Keratinocyte (primary cell): ENCODE measurements around the gene POU3F2. TPM values are rescaled to one million over a fixed set of nuclear protein-coding genes. Genes with fewer than 3 reads are reported as not detected.

Source experiments
- DNase-seq: peaks from one replicate; pipeline ENCODE4 v3.0.0-alpha.2; 2011; ENCODE audit warnings: low read depth, missing footprints, low spot score
- FAIRE-seq: peaks from 2 replicates; lab custom pipeline; 2011; peaks lifted over from hg19 to GRCh38; lab: Jason Lieb, UNC
- H2AFZ ChIP-seq: 2 replicates; pipeline ENCODE4 v1.6.0; 2012; ENCODE audit warnings: low read length, control low read depth, inconsistent platforms; ENCODE audit not compliant: control insufficient read depth
- H3K27ac ChIP-seq: 2 replicates; pipeline ENCODE4 v1.5.1; 2011; ENCODE audit warnings: low read length; ENCODE audit not compliant: control insufficient read depth, insufficient read depth
- H3K27me3 ChIP-seq: 3 replicates; pipeline ENCODE4 v1.6.0; 2011; ENCODE audit warnings: low read length; ENCODE audit not compliant: control insufficient read depth, insufficient read depth; ENCODE audit errors: extremely low read depth
- H3K36me3 ChIP-seq, 2 experiments: 2 replicates in 1 of 2; 3 replicates in 1 of 2; pipeline ENCODE4 v1.5.1; 2011; ENCODE audit warnings: low read length in 2 of 2, mild to moderate bottlenecking in 1 of 2; ENCODE audit not compliant: control insufficient read depth in 2 of 2, insufficient read depth in 2 of 2; ENCODE audit errors: extremely low read depth in 1 of 2
- H3K4me1 ChIP-seq: 3 replicates; pipeline ENCODE4 v1.5.1; 2011; ENCODE audit warnings: low read length; ENCODE audit not compliant: control insufficient read depth, insufficient read depth; ENCODE audit errors: extremely low read depth
- H3K4me2 ChIP-seq: 3 replicates; pipeline ENCODE4 v1.6.0; 2011; ENCODE audit warnings: low read depth, low read length; ENCODE audit not compliant: control insufficient read depth, insufficient read depth; ENCODE audit errors: extremely low read depth
- H3K4me3 ChIP-seq, 3 experiments: fragments of 200-600 bp in 1 of 3; sonication (generic) in 1 of 3; 2 replicates in 2 of 3; 3 replicates in 1 of 3; pipeline ENCODE4 v1.5.1; 2011 to 2016; ENCODE audit warnings: low read length in 3 of 3, mild to moderate bottlenecking in 3 of 3, control low read depth in 2 of 3, inconsistent platforms in 1 of 3, low read depth in 1 of 3, mixed read lengths in 1 of 3, mixed run types in 1 of 3, moderate library complexity in 1 of 3; ENCODE audit not compliant: control insufficient read depth in 2 of 3, insufficient read depth in 2 of 3; ENCODE audit errors: extremely low read depth in 1 of 3
- H3K79me2 ChIP-seq: 2 replicates; pipeline ENCODE4 v1.6.0; 2012; ENCODE audit warnings: low read length; ENCODE audit not compliant: control insufficient read depth, insufficient read depth
- H3K9ac ChIP-seq: 3 replicates; pipeline ENCODE4 v1.6.0; 2011; ENCODE audit warnings: low read length; ENCODE audit not compliant: control insufficient read depth, insufficient read depth; ENCODE audit errors: extremely low read depth
- H3K9me1 ChIP-seq: 3 replicates; pipeline ENCODE4 v1.6.0; 2011; ENCODE audit warnings: low read length; ENCODE audit not compliant: control insufficient read depth, insufficient read depth; ENCODE audit errors: extremely low read depth
- H3K9me3 ChIP-seq: 2 replicates; pipeline ENCODE4 v1.5.1; 2012; ENCODE audit warnings: low read depth, low read length; ENCODE audit not compliant: control insufficient read depth
- H4K20me1 ChIP-seq: 3 replicates; pipeline ENCODE4 v1.6.0; 2011; ENCODE audit warnings: low read length; ENCODE audit not compliant: control insufficient read depth, insufficient read depth; ENCODE audit errors: extremely low read depth
- EZH2 ChIP-seq: IDR thresholded peaks from one replicate; pipeline ENCODE4 v1.6.1; 2012; ENCODE audit warnings: inconsistent platforms, mild to moderate bottlenecking, low read length, moderate library complexity
- dilution Hi-C: fragments of 300-500 bp; cut with MboI; formaldehyde crosslinking; loops from one replicate; pipeline ENCODE4 v1.7.0; 2020; ENCODE audit warnings: low sequenced_read_pairs; ENCODE audit not compliant: extremely low pct_ligation_motif_present
- polyA plus RNA-seq, 5 experiments: library from polyadenylated mRNA; depleted of rRNA in 3 of 5; stranded (reverse) in 3 of 5; stranded (forward) in 1 of 5; unstranded in 1 of 5; fragments of >200 nt; gene quantifications; 1 replicate in 1 of 5; 2 replicates in 3 of 5; 3 replicates in 1 of 5; pipeline versions ENCODE4 v1.2.1 to v1.2.3, GENCODE V29; 2011 to 2012; ENCODE audit warnings: missing spikeins in 2 of 5, low read depth in 1 of 5, low replicate concordance in 1 of 5
- TF ChIP-seq, protein P1 (sequence below), 3 experiments: IDR thresholded peaks in 1 of 3; conservative IDR thresholded peaks in 1 of 3; optimal IDR thresholded peaks in 1 of 3; 2 replicates in 2 of 3; 3 replicates in 1 of 3; pipeline versions ENCODE3 to v1.5.1; 2011; ENCODE audit warnings: low read length in 3 of 3, mild to moderate bottlenecking in 3 of 3, moderate library complexity in 2 of 3, control low read depth in 1 of 3, inconsistent platforms in 1 of 3; ENCODE audit not compliant: insufficient read depth in 2 of 3; ENCODE audit errors: extremely low read depth in 1 of 3

The POU3F2 gene
- polyA plus RNA-seq, 1 donor (not counting 4 experiments of a cell fraction or from before 2014, with no cell fraction given) = not detected

DNA sequence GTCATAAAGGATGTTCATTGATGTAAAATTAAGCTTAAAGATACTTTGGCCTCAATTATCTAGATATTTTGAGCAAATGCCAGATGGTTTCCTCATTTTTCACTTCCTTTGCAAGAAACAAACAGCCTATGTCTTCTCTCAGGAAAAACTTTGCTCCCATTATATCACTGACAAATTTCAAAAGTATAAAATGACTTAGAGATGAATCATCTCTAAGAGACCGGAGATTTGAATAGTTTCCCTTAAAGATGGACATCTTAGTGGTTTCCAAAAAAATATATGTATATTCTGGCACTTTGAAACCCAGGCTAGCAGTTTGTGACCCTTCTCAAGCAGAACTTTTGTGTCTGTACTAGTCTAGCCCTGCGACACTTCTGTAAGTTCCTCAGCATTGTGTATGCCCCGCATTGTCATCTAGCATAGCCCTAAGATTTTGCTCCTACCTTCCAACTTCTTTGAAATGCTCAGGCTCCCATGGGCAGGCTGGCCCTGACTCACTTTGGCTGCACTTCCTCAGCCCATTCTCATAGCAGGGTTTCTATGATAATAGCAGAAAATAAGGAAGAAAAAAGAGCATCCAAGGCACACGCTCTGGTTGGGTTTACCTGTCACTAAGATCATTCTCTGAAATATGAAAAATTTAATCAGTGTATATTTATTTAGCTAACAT lies 25.7 kb upstream of the POU3F2 start:
- Histone ChIP-seq H3K4me1 (no peaks in the 10 kb centered on the region), H3K27ac (no peak overlapping the region), H2AFZ (no peak overlapping the region), H3K4me2 (no peak overlapping the region), H3K4me3 (no peak overlapping the region), H3K27me3 (no peaks in the 10 kb centered on the region), H3K79me2 (no peaks in the 10 kb centered on the region), H3K9me1 (no peaks in the 10 kb centered on the region), H3K9ac (no peak overlapping the region), H3K36me3 (no peaks in the 10 kb centered on the region), H3K9me3 (no peaks in the 10 kb centered on the region), H4K20me1 (no peaks in the 10 kb centered on the region)
- no peak for TF ChIP-seq EZH2
- dilution Hi-C loops = no loop called here
- no peak for DNase-seq
- FAIRE-seq = no peak

DNA sequence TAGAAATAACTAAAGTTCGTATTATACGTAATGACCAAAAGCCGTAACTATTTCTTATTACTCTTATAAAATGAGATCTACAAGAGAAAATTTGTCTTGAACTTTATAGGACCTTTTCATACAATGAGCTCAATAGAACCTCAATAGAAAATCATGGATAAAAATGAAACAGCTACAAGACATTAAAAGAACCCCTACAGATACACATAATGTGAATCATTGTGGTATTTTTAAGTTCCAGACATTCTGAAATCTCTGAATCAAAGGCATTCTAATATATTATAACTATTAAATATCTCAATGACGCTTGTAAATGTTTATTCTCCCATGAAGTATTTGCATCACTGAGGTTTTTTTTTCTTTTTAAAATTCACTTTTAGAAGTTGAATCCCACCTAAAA lies 22.2 kb upstream of the POU3F2 start:
- DNase-seq (no peak), FAIRE-seq (no peak)
- no peaks in the 10 kb centered on the region for H3K79me2 ChIP-seq
- H4K20me1 ChIP-seq = no peaks in the 10 kb centered on the region
- no peak overlapping the region for H2AFZ ChIP-seq
- no peaks in the 10 kb centered on the region for H3K4me1 ChIP-seq
- H3K9me1 ChIP-seq = no peaks in the 10 kb centered on the region
- no peaks in the 10 kb centered on the region for H3K27me3 ChIP-seq
- H3K4me2 ChIP-seq = no peak overlapping the region
- H3K9ac ChIP-seq = no peak overlapping the region
- H3K36me3 ChIP-seq = no peaks in the 10 kb centered on the region
- dilution Hi-C loops = no loop called here
- no peak overlapping the region for H3K27ac ChIP-seq
- H3K9me3 ChIP-seq = no peaks in the 10 kb centered on the region
- TF ChIP-seq, protein P1, sequence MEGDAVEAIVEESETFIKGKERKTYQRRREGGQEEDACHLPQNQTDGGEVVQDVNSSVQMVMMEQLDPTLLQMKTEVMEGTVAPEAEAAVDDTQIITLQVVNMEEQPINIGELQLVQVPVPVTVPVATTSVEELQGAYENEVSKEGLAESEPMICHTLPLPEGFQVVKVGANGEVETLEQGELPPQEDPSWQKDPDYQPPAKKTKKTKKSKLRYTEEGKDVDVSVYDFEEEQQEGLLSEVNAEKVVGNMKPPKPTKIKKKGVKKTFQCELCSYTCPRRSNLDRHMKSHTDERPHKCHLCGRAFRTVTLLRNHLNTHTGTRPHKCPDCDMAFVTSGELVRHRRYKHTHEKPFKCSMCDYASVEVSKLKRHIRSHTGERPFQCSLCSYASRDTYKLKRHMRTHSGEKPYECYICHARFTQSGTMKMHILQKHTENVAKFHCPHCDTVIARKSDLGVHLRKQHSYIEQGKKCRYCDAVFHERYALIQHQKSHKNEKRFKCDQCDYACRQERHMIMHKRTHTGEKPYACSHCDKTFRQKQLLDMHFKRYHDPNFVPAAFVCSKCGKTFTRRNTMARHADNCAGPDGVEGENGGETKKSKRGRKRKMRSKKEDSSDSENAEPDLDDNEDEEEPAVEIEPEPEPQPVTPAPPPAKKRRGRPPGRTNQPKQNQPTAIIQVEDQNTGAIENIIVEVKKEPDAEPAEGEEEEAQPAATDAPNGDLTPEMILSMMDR (optimal IDR thresholded peaks at IDR 0.05 in 1 of 3, IDR thresholded peaks at IDR 0.05 in 1 of 3, conservative IDR thresholded peaks at IDR 0.05 in 1 of 3; ENCODE audit: extremely low read depth in 1 of 3, insufficient read depth in 2 of 3, low read length in 3 of 3) = no peak
- no peak for TF ChIP-seq EZH2
- no peak overlapping the region for H3K4me3 ChIP-seq

DNA sequence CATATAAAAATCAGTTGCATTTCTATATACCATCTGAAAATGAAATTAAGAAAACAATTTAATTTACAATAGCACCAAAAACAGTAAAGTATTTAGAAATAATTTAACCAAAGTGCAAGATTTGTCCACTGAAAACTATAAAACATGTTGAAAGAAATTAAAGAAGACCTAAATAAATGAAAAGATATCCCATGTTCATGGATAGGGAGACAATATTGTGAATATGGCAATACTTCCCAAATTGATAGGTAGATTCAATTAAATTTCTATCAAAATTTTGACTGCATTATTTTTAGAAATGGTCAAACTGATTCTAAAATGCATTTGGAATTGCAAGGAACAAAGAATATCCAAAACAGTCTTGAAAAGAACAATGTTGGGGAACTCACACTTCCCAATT lies 17.6 kb upstream of the POU3F2 start:
- H4K20me1 ChIP-seq = no peaks in the 10 kb centered on the region
- H3K4me1 ChIP-seq = no peaks in the 10 kb centered on the region
- H2AFZ ChIP-seq = no peak overlapping the region
- H3K4me3 ChIP-seq = no peak overlapping the region
- DNase-seq (no peak), FAIRE-seq (no peak)
- H3K27ac ChIP-seq = no peak overlapping the region
- TF ChIP-seq, protein P1 (optimal IDR thresholded peaks at IDR 0.05 in 1 of 3, IDR thresholded peaks at IDR 0.05 in 1 of 3, conservative IDR thresholded peaks at IDR 0.05 in 1 of 3; ENCODE audit: extremely low read depth in 1 of 3, insufficient read depth in 2 of 3, low read length in 3 of 3) = no peak
- TF ChIP-seq EZH2 = no peak
- H3K9me1 ChIP-seq = no peaks in the 10 kb centered on the region
- no peaks in the 10 kb centered on the region for H3K9me3 ChIP-seq
- no peaks in the 10 kb centered on the region for H3K36me3 ChIP-seq
- dilution Hi-C loops = no loop called here
- H3K9ac ChIP-seq = no peak overlapping the region
- H3K4me2 ChIP-seq = no peak overlapping the region
- no peaks in the 10 kb centered on the region for H3K79me2 ChIP-seq
- no peaks in the 10 kb centered on the region for H3K27me3 ChIP-seq
